HG02943 (cell line): Measurements from ENCODE around the gene AKR1E2.

ENCODE experiments used
- ATAC-seq: cut with Tn5 transposase; IDR thresholded peaks from one replicate; pipeline ENCODE4 v1.9.1; 2021; ENCODE audit warnings: mild to moderate bottlenecking, low read depth, moderate library complexity; ENCODE audit not compliant: unreplicated experiment

The AKR1E2 gene

GRCh38 chr10:4888236-4888635, 62.2 kb downstream of the AKR1E2 start:
- ATAC-seq, result no peak

- no peak for ATAC-seq
These were observed 64.0 kb downstream of the AKR1E2 start for GRCh38 chr10:4889959-4890358.

GRCh38 chr10:4892681-4893080, 66.7 kb downstream of the AKR1E2 start:
- no peak for ATAC-seq

- ATAC-seq, result no peak
These were observed 68.3 kb downstream of the AKR1E2 start for GRCh38 chr10:4894335-4894734.
